IMR-90 (cell line): ENCODE results near the gene PNPLA5. TPM values are rescaled to one million over a fixed set of nuclear protein-coding genes. Genes with fewer than 3 reads are reported as not detected.

Experiments used
- ATAC-seq: fragments of 200-7000 bp; cut with Tn5 transposase; 2 replicates; pipeline ENCODE4 v1.9.1; 2020; ENCODE audit warnings: low read depth, mild to moderate bottlenecking, moderate library complexity
- BruUV-seq: library from RNA; stranded (reverse); fragments of 400-500 nt; replicated peaks from 2 replicates; lab custom pipeline; 2021; lab: Mats Ljungman, UMichigan
- CTCF ChIA-PET: fragments of 300-600 bp; formaldehyde crosslinking; extraction: SDS; loops from one replicate; lab custom pipeline; 2021; ENCODE audit warnings: antibody characterized with exemption; lab: Yijun Ruan, JAX
- POLR2A ChIA-PET: fragments of 300-600 bp; sonication (Branson Sonifier 250); formaldehyde crosslinking; loops from one replicate; lab custom pipeline; 2022; ENCODE audit warnings: antibody characterized with exemption; ENCODE audit not compliant: unreplicated experiment; lab: Charles Lee
- DNase-seq: peaks from one replicate; pipeline ENCODE4 v3.0.0; 2013
- H2AFZ ChIP-seq: replicated peaks from 2 replicates; pipeline ENCODE3; 2013; ENCODE audit warnings: low read length, mild to moderate bottlenecking; ENCODE audit not compliant: poor library complexity
- H2AK5ac ChIP-seq: 2 replicates; pipeline ENCODE4 v1.6.1; 2013; ENCODE audit warnings: low read depth, low read length, inconsistent platforms
- H2AK9ac ChIP-seq: replicated peaks from 2 replicates; pipeline ENCODE3; 2013; ENCODE audit warnings: mild to moderate bottlenecking, low read depth, low read length, moderate library complexity; ENCODE audit not compliant: poor library complexity
- H2BK120ac ChIP-seq: 2 replicates; pipeline ENCODE4 v1.6.1; 2013; ENCODE audit warnings: low read depth, low read length, inconsistent platforms
- H2BK15ac ChIP-seq: 3 replicates; pipeline ENCODE4 v1.6.1; 2013; ENCODE audit warnings: low read depth, low read length, inconsistent platforms
- H2BK20ac ChIP-seq: 2 replicates; pipeline ENCODE4 v1.6.1; 2013; ENCODE audit warnings: low read depth, mild to moderate bottlenecking, inconsistent platforms, low read length, moderate library complexity
- H2BK5ac ChIP-seq: 2 replicates; pipeline ENCODE4 v1.6.1; 2013; ENCODE audit warnings: mild to moderate bottlenecking, low read depth, low read length, inconsistent platforms; ENCODE audit not compliant: poor library complexity, severe bottlenecking
- H3K14ac ChIP-seq: replicated peaks from 2 replicates; pipeline ENCODE4 v1.6.1; 2013; ENCODE audit warnings: low read depth, low read length, inconsistent platforms
- H3K18ac ChIP-seq: 2 replicates; pipeline ENCODE4 v1.6.1; 2013; ENCODE audit warnings: low read depth, low read length, control low read depth
- H3K23ac ChIP-seq: 2 replicates; pipeline ENCODE4 v1.6.1; 2013; ENCODE audit warnings: low read depth, low read length, inconsistent platforms
- H3K27ac ChIP-seq: 2 replicates; pipeline ENCODE4 v1.5.1; 2013; ENCODE audit warnings: mild to moderate bottlenecking, control low read depth, low read length; ENCODE audit not compliant: insufficient read depth
- H3K27me3 ChIP-seq: 2 replicates; pipeline ENCODE4 v1.6.1; 2013; ENCODE audit warnings: low read length; ENCODE audit not compliant: control insufficient read depth, insufficient read depth
- H3K36me3 ChIP-seq: 2 replicates; pipeline ENCODE4 v1.6.1; 2013; ENCODE audit warnings: low read length, mixed read lengths; ENCODE audit not compliant: control insufficient read depth, insufficient read depth
- H3K4ac ChIP-seq: 2 replicates; pipeline ENCODE4 v1.6.1; 2013; ENCODE audit warnings: low read depth, low read length, inconsistent platforms
- H3K4me1 ChIP-seq: 2 replicates; pipeline ENCODE4 v1.6.1; 2013; ENCODE audit warnings: low read length, mixed read lengths; ENCODE audit not compliant: control insufficient read depth, insufficient read depth
- H3K4me2 ChIP-seq: 2 replicates; pipeline ENCODE4 v1.6.1; 2013; ENCODE audit warnings: low read depth, mild to moderate bottlenecking, control low read depth, low read length, moderate library complexity
- H3K4me3 ChIP-seq: 2 replicates; pipeline ENCODE4 v1.5.1; 2013; ENCODE audit warnings: low read depth, mild to moderate bottlenecking, control low read depth, low read length, moderate library complexity; ENCODE audit not compliant: insufficient read depth
- H3K56ac ChIP-seq: 2 replicates; pipeline ENCODE4 v1.6.1; 2013; ENCODE audit warnings: low read length, inconsistent platforms; ENCODE audit not compliant: insufficient read depth; ENCODE audit errors: extremely low read depth
- H3K79me1 ChIP-seq, 2 experiments: 2 replicates each; pipeline ENCODE4 v1.6.1; 2013; ENCODE audit warnings: low read length in 2 of 2, inconsistent platforms in 1 of 2, low read depth in 1 of 2
- H3K9ac ChIP-seq: 2 replicates; pipeline ENCODE4 v1.6.1; 2013; ENCODE audit warnings: low read depth, low read length, control low read depth
- H3K9me1 ChIP-seq: 2 replicates; pipeline ENCODE4 v1.6.1; 2013; ENCODE audit warnings: low read length, inconsistent platforms; ENCODE audit not compliant: insufficient read depth
- H3K9me3 ChIP-seq: 2 replicates; pipeline ENCODE4 v1.6.1; 2013; ENCODE audit warnings: low read length; ENCODE audit not compliant: control insufficient read depth, insufficient read depth
- H4K20me1 ChIP-seq: 2 replicates; pipeline ENCODE4 v1.6.1; 2013; ENCODE audit warnings: low read length, inconsistent platforms; ENCODE audit not compliant: insufficient read depth
- H4K5ac ChIP-seq: 2 replicates; pipeline ENCODE4 v1.6.1; 2013; ENCODE audit warnings: mild to moderate bottlenecking, low read depth, low read length, control low read depth
- H4K8ac ChIP-seq, 2 experiments: 2 replicates each; pipeline ENCODE4 v1.6.1; 2013; ENCODE audit warnings: low read depth in 2 of 2, low read length in 2 of 2, control low read depth in 1 of 2, inconsistent platforms in 1 of 2
- H4K91ac ChIP-seq: 2 replicates; pipeline ENCODE4 v1.6.1; 2013; ENCODE audit warnings: low read depth, low read length, inconsistent platforms; ENCODE audit not compliant: insufficient read depth
- BHLHE40 ChIP-seq: fragments of 150-350 bp; IDR thresholded peaks from 2 replicates; pipeline ENCODE4 v1.6.1; 2016; ENCODE audit warnings: mild to moderate bottlenecking, low read depth, low read length
- CEBPB ChIP-seq: IDR thresholded peaks from 2 replicates; pipeline ENCODE4 v1.6.1; 2012; ENCODE audit warnings: low read depth, low read length, improper control_type of control experiment
- CHD1 ChIP-seq: IDR thresholded peaks from 2 replicates; pipeline ENCODE4 v1.6.1; 2012; ENCODE audit warnings: low read depth, low read length, improper control_type of control experiment
- FOS ChIP-seq: fragments of 150-350 bp; IDR thresholded peaks from 2 replicates; pipeline ENCODE4 v1.6.1; 2016; ENCODE audit warnings: low read depth, low read length
- MAFK ChIP-seq: IDR thresholded peaks from 2 replicates; pipeline ENCODE4 v1.6.1; 2012; ENCODE audit warnings: low read depth, low read length, improper control_type of control experiment
- MAZ ChIP-seq: IDR thresholded peaks from 2 replicates; pipeline ENCODE4 v1.6.1; 2012; ENCODE audit warnings: low read depth, mild to moderate bottlenecking, low read length, improper control_type of control experiment, moderate library complexity, borderline replicate concordance
- MXI1 ChIP-seq: IDR thresholded peaks from 2 replicates; pipeline ENCODE4 v1.6.1; 2012; ENCODE audit warnings: low read depth, mild to moderate bottlenecking, low read length, moderate library complexity, borderline replicate concordance
- NFE2L2 ChIP-seq: fragments of 150-350 bp; IDR thresholded peaks from 2 replicates; pipeline ENCODE4 v1.6.1; 2016; ENCODE audit warnings: low read depth, mild to moderate bottlenecking, low read length
- RCOR1 ChIP-seq: IDR thresholded peaks from 2 replicates; pipeline ENCODE4 v1.6.1; 2012; ENCODE audit warnings: mild to moderate bottlenecking, low read length, improper control_type of control experiment; ENCODE audit not compliant: insufficient replicate concordance
- WGBS, 2 experiments: methylation state at CpG; one replicate each; pipeline versions ENCODE4 v1.1.5 to v1.1.7; 2013; ENCODE audit warnings: missing lambda C conversion rate in 2 of 2; ENCODE audit not compliant: insufficient read length in 1 of 2; ENCODE audit errors: extremely low coverage in 2 of 2; 5-methylcytosine and 5-hydroxymethylcytosine counted together
- dilution Hi-C: fragments of 300-500 bp; cut with HindIII; formaldehyde crosslinking; loops from one replicate; pipeline ENCODE4 v1.14.3; 2018; ENCODE audit warnings: low sequenced_read_pairs; ENCODE audit not compliant: unreplicated experiment
- in situ Hi-C: fragments of 300-500 bp; cut with MboI; formaldehyde crosslinking; loops from 3 replicates; pipeline ENCODE4 v1.14.3; 2019; ENCODE audit warnings: low sequenced_read_pairs, inconsistent platforms, mixed read lengths
- intact Hi-C: fragments of 100-400 bp; cut with micrococcal nuclease; formaldehyde crosslinking; loops from 2 replicates; pipeline ENCODE4 v1.10.0; 2022
- polyA plus RNA-seq, 3 experiments: library from polyadenylated mRNA; depleted of rRNA; stranded (reverse); fragments of >200 nt; gene quantifications; 2 replicates each; pipeline ENCODE4 v1.2.3, GENCODE V29; 2012; ENCODE audit warnings: low replicate concordance in 1 of 3
- total RNA-seq: library from RNA; depleted of rRNA; stranded (reverse); fragments of >200 nt; gene quantifications from 2 replicates; pipeline ENCODE4 v1.2.3, GENCODE V29; 2012
- TF ChIP-seq, protein P1 (sequence below): conservative IDR thresholded peaks from 2 replicates; pipeline ENCODE4 v1.5.1; 2012; ENCODE audit warnings: mild to moderate bottlenecking, low read depth, low read length, improper control_type of control experiment
- TF ChIP-seq, protein P2 (sequence below): fragments of 150-350 bp; IDR thresholded peaks from 2 replicates; pipeline ENCODE4 v1.6.1; 2017; ENCODE audit warnings: mild to moderate bottlenecking, antibody characterized with exemption, low read length, low read depth
- TF ChIP-seq, protein P3 (sequence below): fragments of 150-350 bp; IDR thresholded peaks from 2 replicates; pipeline ENCODE4 v1.6.1; 2016; ENCODE audit warnings: low read depth, mild to moderate bottlenecking, low read length, moderate library complexity, borderline replicate concordance

PNPLA5 gene
- total and polyA plus RNA-seq, 2 of the 4 experiments (the other 2 are of a cell fraction) = 0.18 to 0.44 TPM

DNA sequence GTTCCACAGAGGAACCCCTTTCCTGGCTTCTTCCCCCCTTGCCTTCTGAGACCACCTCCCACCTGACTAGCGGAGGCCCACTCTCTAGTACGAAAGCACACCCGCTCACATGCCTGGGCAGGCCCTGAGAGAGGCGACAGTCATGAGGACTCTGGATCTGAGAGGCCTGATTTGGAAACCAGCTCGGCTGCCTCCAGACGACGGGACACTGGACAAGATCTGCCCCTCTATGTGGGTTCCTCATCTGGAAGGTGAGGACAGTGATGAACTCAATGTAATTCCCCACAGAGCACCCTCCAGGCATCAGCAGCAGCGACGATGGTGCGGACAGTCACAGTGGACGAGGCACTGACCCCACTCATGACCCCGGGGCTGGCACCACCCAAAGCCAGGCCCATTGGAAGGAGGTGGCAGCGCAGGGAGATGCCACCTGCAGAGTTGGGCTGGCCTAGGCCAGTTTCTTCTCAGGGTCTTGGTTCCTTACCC, 37.0 kb downstream of the PNPLA5 start:
- Histone ChIP-seq H3K14ac (no peak overlapping the region), H2AK9ac (no peak overlapping the region), H2BK120ac (no peak overlapping the region), H2AFZ (no peak overlapping the region), H3K18ac (no peak overlapping the region), H3K4me1 (no peaks in the 10 kb centered on the region; the same call in 1 of the 2 replicates), H4K91ac (no peak overlapping the region), H3K9ac (no peak overlapping the region), H3K9me3 (no peaks in the 10 kb centered on the region), H3K4me3 (no peak overlapping the region), H4K20me1 (peaks cover 9% of the 10 kb centered on the region), H3K9me1 (no peaks in the 10 kb centered on the region), H3K56ac (no peak overlapping the region), H4K5ac (no peak overlapping the region), H4K8ac (no peak overlapping the region), H3K4ac (no peak overlapping the region), H3K23ac (no peak overlapping the region), H3K79me1 (peaks cover 0 to 7% of the 10 kb centered on the region in 2 experiments; a peak in 2 of 4 replicates), H2AK5ac (no peak overlapping the region), H2BK5ac (no peak overlapping the region), H3K4me2 (no peak overlapping the region), H2BK20ac (no peak overlapping the region), H3K27me3 (peaks cover under 1% of the 10 kb centered on the region; the same call in 1 of the 2 replicates), H3K27ac (no peak overlapping the region), H3K36me3 (no peaks in the 10 kb centered on the region), H2BK15ac (no peak overlapping the region)
- ChIA-PET POLR2A (no interaction called here), CTCF (no interaction called here)
- TF ChIP-seq CEBPB (no peak), CHD1 (no peak), MAFK (no peak), MXI1 (no peak), NFE2L2 (no peak), MAZ (no peak), RCOR1 (no peak), FOS (no peak), BHLHE40 (no peak)
- TF ChIP-seq, protein P1, sequence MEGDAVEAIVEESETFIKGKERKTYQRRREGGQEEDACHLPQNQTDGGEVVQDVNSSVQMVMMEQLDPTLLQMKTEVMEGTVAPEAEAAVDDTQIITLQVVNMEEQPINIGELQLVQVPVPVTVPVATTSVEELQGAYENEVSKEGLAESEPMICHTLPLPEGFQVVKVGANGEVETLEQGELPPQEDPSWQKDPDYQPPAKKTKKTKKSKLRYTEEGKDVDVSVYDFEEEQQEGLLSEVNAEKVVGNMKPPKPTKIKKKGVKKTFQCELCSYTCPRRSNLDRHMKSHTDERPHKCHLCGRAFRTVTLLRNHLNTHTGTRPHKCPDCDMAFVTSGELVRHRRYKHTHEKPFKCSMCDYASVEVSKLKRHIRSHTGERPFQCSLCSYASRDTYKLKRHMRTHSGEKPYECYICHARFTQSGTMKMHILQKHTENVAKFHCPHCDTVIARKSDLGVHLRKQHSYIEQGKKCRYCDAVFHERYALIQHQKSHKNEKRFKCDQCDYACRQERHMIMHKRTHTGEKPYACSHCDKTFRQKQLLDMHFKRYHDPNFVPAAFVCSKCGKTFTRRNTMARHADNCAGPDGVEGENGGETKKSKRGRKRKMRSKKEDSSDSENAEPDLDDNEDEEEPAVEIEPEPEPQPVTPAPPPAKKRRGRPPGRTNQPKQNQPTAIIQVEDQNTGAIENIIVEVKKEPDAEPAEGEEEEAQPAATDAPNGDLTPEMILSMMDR = no peak
- TF ChIP-seq, protein P2, sequence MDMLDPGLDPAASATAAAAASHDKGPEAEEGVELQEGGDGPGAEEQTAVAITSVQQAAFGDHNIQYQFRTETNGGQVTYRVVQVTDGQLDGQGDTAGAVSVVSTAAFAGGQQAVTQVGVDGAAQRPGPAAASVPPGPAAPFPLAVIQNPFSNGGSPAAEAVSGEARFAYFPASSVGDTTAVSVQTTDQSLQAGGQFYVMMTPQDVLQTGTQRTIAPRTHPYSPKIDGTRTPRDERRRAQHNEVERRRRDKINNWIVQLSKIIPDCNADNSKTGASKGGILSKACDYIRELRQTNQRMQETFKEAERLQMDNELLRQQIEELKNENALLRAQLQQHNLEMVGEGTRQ = no peak
- TF ChIP-seq, protein P3, sequence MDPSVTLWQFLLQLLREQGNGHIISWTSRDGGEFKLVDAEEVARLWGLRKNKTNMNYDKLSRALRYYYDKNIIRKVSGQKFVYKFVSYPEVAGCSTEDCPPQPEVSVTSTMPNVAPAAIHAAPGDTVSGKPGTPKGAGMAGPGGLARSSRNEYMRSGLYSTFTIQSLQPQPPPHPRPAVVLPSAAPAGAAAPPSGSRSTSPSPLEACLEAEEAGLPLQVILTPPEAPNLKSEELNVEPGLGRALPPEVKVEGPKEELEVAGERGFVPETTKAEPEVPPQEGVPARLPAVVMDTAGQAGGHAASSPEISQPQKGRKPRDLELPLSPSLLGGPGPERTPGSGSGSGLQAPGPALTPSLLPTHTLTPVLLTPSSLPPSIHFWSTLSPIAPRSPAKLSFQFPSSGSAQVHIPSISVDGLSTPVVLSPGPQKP = no peak
- no TSS peak for BruUV-seq
- DNase-seq (no peak), ATAC-seq (no peak)
- in situ Hi-C loops = no loop called here
- dilution Hi-C loops = no loop called here
- WGBS, 2 experiments = no CpG with 5 or more reads among the region's 13 CpGs
- intact Hi-C loops = no loop called here
